Endothelial cell of umbilical vein (primary cell): ENCODE data around the gene PYGO1. TPM values are rescaled to one million over a fixed set of nuclear protein-coding genes. Genes with fewer than 3 reads are reported as not detected.

ENCODE experiments used
- BruUV-seq: library from RNA; stranded (reverse); fragments of 400-500 nt; replicated peaks from 2 replicates; lab custom pipeline; 2021; lab: Mats Ljungman, UMichigan
- CTCF ChIA-PET: fragments of 300-600, 350-600 bp; sonication (Branson Sonifier 250); formaldehyde crosslinking; loops from one replicate; lab custom pipeline; 2021; ENCODE audit warnings: antibody characterized with exemption, inconsistent platforms; lab: Charles Lee
- POLR2A ChIA-PET: fragments of 300-600, 350-600 bp; sonication (Branson Sonifier 250); formaldehyde crosslinking; loops from one replicate; lab custom pipeline; 2021; ENCODE audit warnings: antibody characterized with exemption, inconsistent platforms; lab: Charles Lee
- DNase-seq: peaks from one replicate; pipeline ENCODE4 v3.0.0-alpha.2; 2011; ENCODE audit warnings: low read depth, low spot score
- FAIRE-seq: peaks from 2 replicates; lab custom pipeline; 2011; peaks lifted over from hg19 to GRCh38; lab: Jason Lieb, UNC
- H2AFZ ChIP-seq: 2 replicates; pipeline ENCODE4 v1.6.0; 2012; ENCODE audit warnings: low read depth, low read length, control low read depth, inconsistent platforms
- H3K27ac ChIP-seq: 2 replicates; pipeline ENCODE4 v1.5.1; 2011; ENCODE audit warnings: low read depth, mild to moderate bottlenecking, control low read depth, low read length, moderate library complexity; ENCODE audit not compliant: insufficient read depth
- H3K27me3 ChIP-seq, 2 experiments: 2 replicates each; pipeline versions ENCODE4 v1.6.0 to v1.6.1; 2011; ENCODE audit warnings: low read length in 2 of 2, mixed read lengths in 1 of 2; ENCODE audit not compliant: control insufficient read depth in 2 of 2, insufficient read depth in 2 of 2
- H3K36me3 ChIP-seq, 2 experiments: 2 replicates in 1 of 2; 3 replicates in 1 of 2; pipeline ENCODE4 v1.5.1; 2011; ENCODE audit warnings: low read length in 2 of 2, mild to moderate bottlenecking in 1 of 2, moderate library complexity in 1 of 2; ENCODE audit not compliant: control insufficient read depth in 2 of 2, insufficient read depth in 2 of 2; ENCODE audit errors: extremely low read depth in 1 of 2
- H3K4me1 ChIP-seq: 3 replicates; pipeline ENCODE4 v1.5.1; 2011; ENCODE audit warnings: mild to moderate bottlenecking, low read length; ENCODE audit not compliant: control insufficient read depth, insufficient read depth; ENCODE audit errors: extremely low read depth
- H3K4me2 ChIP-seq: 2 replicates; pipeline ENCODE4 v1.6.1; 2011; ENCODE audit warnings: low read length, control low read depth, mixed read lengths; ENCODE audit not compliant: insufficient read depth
- H3K4me3 ChIP-seq, 3 experiments: fragments of 200-600 bp in 1 of 3; sonication (generic), shearing (Covaris generic) in 1 of 3; replicated peaks in 1 of 3; 2 replicates each; pipeline ENCODE4 v1.5.1; 2011 to 2016; ENCODE audit warnings: control low read depth in 3 of 3, low read length in 3 of 3, mild to moderate bottlenecking in 2 of 3, inconsistent platforms in 1 of 3, low read depth in 1 of 3, moderate library complexity in 1 of 3; ENCODE audit not compliant: insufficient read depth in 1 of 3
- H3K79me2 ChIP-seq: 2 replicates; pipeline ENCODE4 v1.6.0; 2012; ENCODE audit warnings: low read length, inconsistent platforms; ENCODE audit not compliant: control insufficient read depth, insufficient read depth
- H3K9ac ChIP-seq: replicated peaks from 2 replicates; pipeline ENCODE3; 2011; ENCODE audit warnings: low read length, control low read depth; ENCODE audit not compliant: insufficient read depth; ENCODE audit errors: extremely low read depth
- H3K9me1 ChIP-seq: replicated peaks from 3 replicates; pipeline ENCODE4 v1.6.0; 2011; ENCODE audit warnings: mild to moderate bottlenecking, low read length; ENCODE audit not compliant: control insufficient read depth, insufficient read depth; ENCODE audit errors: extremely low read depth
- H3K9me3 ChIP-seq: replicated peaks from 2 replicates; pipeline ENCODE4 v1.5.1; 2012; ENCODE audit warnings: low read length, inconsistent platforms; ENCODE audit not compliant: control insufficient read depth, insufficient read depth
- H4K20me1 ChIP-seq: replicated peaks from 2 replicates; pipeline ENCODE3; 2011; ENCODE audit warnings: mild to moderate bottlenecking, low read length; ENCODE audit not compliant: control insufficient read depth, insufficient read depth; ENCODE audit errors: extremely low read depth
- CTCF ChIP-seq, 2 donors: IDR thresholded peaks; 1 replicate in 1 of 2; 2 replicates in 1 of 2; pipeline ENCODE4 v1.5.1; 2011; ENCODE audit warnings: low read length in 2 of 2, mild to moderate bottlenecking in 2 of 2, moderate library complexity in 2 of 2, control low read depth in 1 of 2, inconsistent platforms in 1 of 2, low read depth in 1 of 2; ENCODE audit not compliant: insufficient read depth in 1 of 2; ENCODE audit errors: extremely low read depth in 1 of 2
- EZH2 ChIP-seq: IDR thresholded peaks from 2 replicates; pipeline ENCODE4 v1.6.1; 2012; ENCODE audit warnings: borderline replicate concordance, low read depth, mild to moderate bottlenecking, moderate library complexity, low read length, inconsistent platforms; ENCODE audit not compliant: severe bottlenecking
- FOS ChIP-seq: IDR thresholded peaks from 2 replicates; pipeline ENCODE4 v1.6.1; 2011; ENCODE audit warnings: mild to moderate bottlenecking, low read length, moderate library complexity, borderline replicate concordance; ENCODE audit not compliant: insufficient read depth
- GATA2 ChIP-seq: IDR thresholded peaks from 2 replicates; pipeline ENCODE4 v1.7.0; 2011; ENCODE audit warnings: low read depth, mild to moderate bottlenecking, moderate library complexity, mixed read lengths, low read length; ENCODE audit not compliant: insufficient read length, insufficient read depth
- JUN ChIP-seq: IDR thresholded peaks from 2 replicates; pipeline ENCODE4 v1.6.1; 2011; ENCODE audit warnings: borderline replicate concordance, low read depth; ENCODE audit not compliant: insufficient read length, insufficient read depth
- MAX ChIP-seq: IDR thresholded peaks from 2 replicates; pipeline ENCODE4 v1.6.1; 2011; ENCODE audit not compliant: insufficient read depth, insufficient read length
- MYC ChIP-seq: IDR thresholded peaks from one replicate; pipeline ENCODE4 v1.6.1; 2011; ENCODE audit warnings: mild to moderate bottlenecking, low read depth, low read length
- POLR2A ChIP-seq: IDR thresholded peaks from 2 replicates; pipeline ENCODE4 v1.6.1; 2012; ENCODE audit warnings: low read depth, mild to moderate bottlenecking, control low read depth, low read length
- POLR2AphosphoS5 ChIP-seq: IDR thresholded peaks from 2 replicates; pipeline ENCODE4 v1.6.1; 2012; ENCODE audit warnings: low read depth, mild to moderate bottlenecking, control low read depth, low read length, moderate library complexity; ENCODE audit not compliant: insufficient read depth
- dilution Hi-C: fragments of 300-500 bp; cut with MboI; formaldehyde crosslinking; loops from one replicate; pipeline ENCODE4 v1.15.0; 2019; ENCODE audit warnings: low sequenced_read_pairs; ENCODE audit not compliant: extremely low pct_ligation_motif_present
- intact Hi-C: fragments of 100-400 bp; cut with micrococcal nuclease; formaldehyde crosslinking; loops from one replicate; pipeline ENCODE4 v1.10.0; 2022
- polyA plus RNA-seq, 4 experiments: library from polyadenylated mRNA; depleted of rRNA in 3 of 4; stranded (reverse) in 3 of 4; unstranded in 1 of 4; fragments of >200 nt; gene quantifications; 2 replicates each; pipeline versions ENCODE4 v1.2.1 to v1.2.3, GENCODE V29; 2011 to 2012; ENCODE audit warnings: missing spikeins in 1 of 4
- total RNA-seq: library from RNA; stranded (reverse); gene quantifications from 2 replicates; pipeline ENCODE4 v1.2.3, GENCODE V29; 2021

Gene PYGO1
- total and polyA plus RNA-seq, 2 donors (not counting 3 experiments of a cell fraction or from before 2014, with no cell fraction given), result 1.9 to 7.6 TPM

GRCh38 chr15:55527150-55527549 lies 61.0 kb downstream of the PYGO1 start:
- Histone ChIP-seq H3K4me1 (no peaks in the 10 kb centered on the region), H3K9me3 (no peaks in the 10 kb centered on the region), H2AFZ (no peak overlapping the region), H3K4me3 (no peak overlapping the region), H3K27me3 (peaks cover 7 to 13% of the 10 kb centered on the region in 2 experiments), H3K4me2 (no peak overlapping the region), H3K36me3 (no peaks in the 10 kb centered on the region), H4K20me1 (no peaks in the 10 kb centered on the region), H3K9me1 (no peaks in the 10 kb centered on the region), H3K27ac (no peak overlapping the region), H3K9ac (no peak overlapping the region), H3K79me2 (no peaks in the 10 kb centered on the region)
- CTCF ChIA-PET, result interaction anchor here (0.6 to 7.6 kb wide), 24 partner anchors 10 to 319 kb away, joined by 3 to 97 read pairs (median 6); partner anchors contain the start of gene PYGO1
- TF ChIP-seq GATA2 (no peak), MAX (no peak), CTCF (IDR thresholded peaks at IDR 0.05; ENCODE audit: extremely low read depth in 1 of 2, insufficient read depth in 1 of 2, low read depth in 1 of 2, low read length in 2 of 2) (no peak), POLR2AphosphoS5 (no peak), POLR2A (no peak), EZH2 (no peak), MYC (no peak), JUN (no peak), FOS (no peak)
- BruUV-seq, result no TSS peak
- POLR2A ChIA-PET, result no interaction called here
- FAIRE-seq (no peak), DNase-seq (no peak)
- dilution Hi-C loops (no loop called here), intact Hi-C loops (loop anchor here (2.0 kb wide), 1 partner anchor 62 kb away; the partner anchor contains the start of gene PYGO1)
